Smooth muscle cell of bladder (primary cell): ENCODE measurements around the gene RIBC2. TPM values are rescaled to one million over a fixed set of nuclear protein-coding genes. Genes with fewer than 3 reads are reported as not detected.

Source experiments
- total RNA-seq: library from RNA; depleted of rRNA; stranded (reverse); fragments of >200 nt; gene quantifications from 2 replicates; pipeline ENCODE4 v1.2.3, GENCODE V29; 2014

Gene RIBC2, protein sequence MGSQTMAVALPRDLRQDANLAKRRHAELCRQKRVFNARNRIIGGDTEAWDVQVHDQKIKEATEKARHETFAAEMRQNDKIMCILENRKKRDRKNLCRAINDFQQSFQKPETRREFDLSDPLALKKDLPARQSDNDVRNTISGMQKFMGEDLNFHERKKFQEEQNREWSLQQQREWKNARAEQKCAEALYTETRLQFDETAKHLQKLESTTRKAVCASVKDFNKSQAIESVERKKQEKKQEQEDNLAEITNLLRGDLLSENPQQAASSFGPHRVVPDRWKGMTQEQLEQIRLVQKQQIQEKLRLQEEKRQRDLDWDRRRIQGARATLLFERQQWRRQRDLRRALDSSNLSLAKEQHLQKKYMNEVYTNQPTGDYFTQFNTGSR
- total RNA-seq: 0.09 TPM in 1 of 2 replicates, not detected in the other

DNA sequence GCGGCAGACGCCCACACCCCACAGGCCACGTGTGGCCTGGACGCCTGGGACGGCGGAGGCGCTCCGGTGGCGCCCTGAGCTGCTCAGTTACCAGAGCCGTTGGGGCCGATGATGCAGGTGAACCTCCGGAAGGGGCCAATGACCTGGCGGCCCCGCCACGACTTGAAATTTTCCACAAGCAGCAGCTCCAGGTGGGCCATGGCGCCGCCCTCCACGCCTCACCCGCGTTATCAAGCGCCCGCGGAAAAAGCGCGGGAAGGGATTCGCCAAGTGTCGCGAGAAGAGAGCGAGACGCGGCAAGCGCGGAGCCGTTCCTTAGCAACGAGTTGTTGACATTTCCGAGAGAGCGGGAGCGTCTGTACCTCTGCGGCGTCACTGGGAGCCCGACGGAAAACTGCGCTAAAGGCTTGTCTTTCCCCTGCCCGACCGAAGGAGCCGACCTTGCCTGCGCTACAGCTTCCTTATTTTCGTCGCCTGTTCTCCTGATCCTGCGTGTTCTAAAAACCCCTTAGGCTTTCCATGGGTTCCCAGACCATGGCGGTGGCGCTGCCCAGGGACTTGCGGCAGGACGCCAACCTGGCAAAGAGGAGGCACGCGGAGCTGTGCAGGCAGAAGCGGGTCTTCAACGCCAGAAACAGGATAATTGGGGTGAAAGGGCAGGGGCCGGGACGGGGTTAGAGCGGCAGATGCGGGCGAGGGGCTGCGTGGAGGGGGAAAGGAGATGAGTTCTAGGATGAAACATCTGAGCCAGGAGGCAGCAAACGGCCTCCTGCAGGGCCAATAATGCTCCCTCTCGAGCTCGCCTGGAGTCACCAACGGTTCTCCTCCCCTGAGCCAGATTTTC, at the start of gene RIBC2, which contains the start of gene SMC1B:
RIBC2 (plus strand) TSS at position 326 of the 844 bp plus-strand sequence; CDS start at position 520, 194 bp downstream.
SMC1B (minus strand) TSS at position 232 of the 844 bp plus-strand sequence; CDS start at position 200, 32 bp downstream.

Other genes starting within 250 kb of the RIBC2 start
- gene NUP50, start 249.8 kb upstream of the RIBC2 start, total RNA-seq: 29.1 and 34.3 TPM in 2 replicates
- gene KIAA0930, start 172.8 kb upstream of the RIBC2 start, total RNA-seq: 65.3 and 67.9 TPM in 2 replicates
- not detected in 2 replicates for gene UPK3A, start 128.7 kb upstream of the RIBC2 start, total RNA-seq
- gene FAM118A, start 103.8 kb upstream of the RIBC2 start, total RNA-seq: 17.0 and 46.1 TPM in 2 replicates
- not detected in 2 replicates for gene SMC1B, start 94 bp upstream of the RIBC2 start, total RNA-seq
- gene FBLN1, start 89.2 kb downstream of the RIBC2 start, total RNA-seq: 118 and 184 TPM in 2 replicates